ENCODE measurements around the gene SLC31A2.

DNA sequence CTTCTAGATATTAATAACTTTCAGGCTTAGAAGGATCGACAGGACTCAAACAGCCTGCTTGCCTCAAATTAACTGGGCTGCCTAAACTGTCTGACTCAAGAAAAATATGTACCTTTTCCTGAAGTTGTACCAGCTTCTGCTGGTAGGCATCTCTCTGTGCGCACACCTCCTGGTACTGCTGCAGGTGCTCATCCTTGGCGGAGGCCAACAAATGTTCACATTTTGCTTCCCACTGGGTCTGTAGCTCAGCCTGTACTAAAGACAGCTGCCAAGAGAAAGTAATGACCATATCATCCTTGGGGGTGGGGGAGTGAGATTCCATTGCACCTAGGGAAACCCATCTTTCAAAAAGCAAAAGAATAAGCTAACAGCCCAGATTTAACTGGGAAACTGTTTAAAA, 22.5 kb downstream of the SLC31A2 start:
- no peak for TF ChIP-seq EZH2 (IDR thresholded peaks at IDR 0.05; ENCODE audit: low read length, missing control alignments)
- no peak for TF ChIP-seq CTCF (conservative IDR thresholded peaks at IDR 0.05 in 1 of 2, IDR thresholded peaks at IDR 0.05 in 1 of 2; ENCODE audit: low read depth in 1 of 2, low read length in 2 of 2)

Data from fibroblast of lung (primary cell).